Stimulated activated CD8-positive, alpha-beta memory T cell treated with anti-CD3 and anti-CD28 coated beads, Interleukin-4, amount 100 ng/mL, for 48 hours (primary cell): ENCODE results near the gene MAP1B.

Source experiments
- DNase-seq: peaks from one replicate; pipeline ENCODE4 v3.0.0-alpha.2; 2020

Gene MAP1B

GRCh38 chr5:72231991-72232703 is 124.9 kb downstream of the MAP1B start:
- DNase-seq = no peak

GRCh38 chr5:72232838-72233237 is 125.6 kb downstream of the MAP1B start:
- no peak for DNase-seq

- DNase-seq = no peak
Observed at GRCh38 chr5:72233835-72234234, 126.6 kb downstream of the MAP1B start.

- DNase-seq = no peak
Observed at GRCh38 chr5:72234265-72234700, 127.0 kb downstream of the MAP1B start.

- DNase-seq = no peak
Observed at GRCh38 chr5:72234868-72235267, 127.6 kb downstream of the MAP1B start.

- DNase-seq = no peak
Observed at GRCh38 chr5:72235725-72236124, 128.4 kb downstream of the MAP1B start.

GRCh38 chr5:72237415-72237814 is 130.1 kb downstream of the MAP1B start:
- no peak for DNase-seq

GRCh38 chr5:72237879-72238278 is 130.6 kb downstream of the MAP1B start:
- DNase-seq = no peak

GRCh38 chr5:72238712-72239445 is 131.6 kb downstream of the MAP1B start:
- DNase-seq = no peak

GRCh38 chr5:72241346-72242003 is 134.2 kb downstream of the MAP1B start:
- no peak for DNase-seq

GRCh38 chr5:72242796-72243475 is 135.7 kb downstream of the MAP1B start:
- no peak for DNase-seq

- no peak for DNase-seq
Observed at GRCh38 chr5:72243706-72244105, 136.4 kb downstream of the MAP1B start.

GRCh38 chr5:72244862-72245371 is 137.6 kb downstream of the MAP1B start:
- DNase-seq = no peak

- DNase-seq = no peak
Observed at GRCh38 chr5:72245546-72245945, 138.3 kb downstream of the MAP1B start.

GRCh38 chr5:72245951-72246532 is 138.8 kb downstream of the MAP1B start:
- DNase-seq = no peak

- DNase-seq = no peak
Observed at GRCh38 chr5:72246954-72247442, 139.7 kb downstream of the MAP1B start.

- no peak for DNase-seq
Observed at GRCh38 chr5:72248410-72248981, 141.2 kb downstream of the MAP1B start.

- DNase-seq = no peak
Observed at GRCh38 chr5:72251386-72251785, 144.1 kb downstream of the MAP1B start.

GRCh38 chr5:72252008-72252407 is 144.7 kb downstream of the MAP1B start:
- DNase-seq = no peak

GRCh38 chr5:72252574-72253155 is 145.4 kb downstream of the MAP1B start:
- no peak for DNase-seq

GRCh38 chr5:72255237-72255636 is 148.0 kb downstream of the MAP1B start:
- no peak for DNase-seq

- no peak for DNase-seq
Observed at GRCh38 chr5:72255670-72256069, 148.4 kb downstream of the MAP1B start.
